Measurements from ENCODE around the gene LYSMD1.
"Not testable (repeated sequence)": the region's sequence is repeated elsewhere in the genome, so short reads cannot be mapped to it uniquely, and the experiment has no call there.

Gene LYSMD1

DNA sequence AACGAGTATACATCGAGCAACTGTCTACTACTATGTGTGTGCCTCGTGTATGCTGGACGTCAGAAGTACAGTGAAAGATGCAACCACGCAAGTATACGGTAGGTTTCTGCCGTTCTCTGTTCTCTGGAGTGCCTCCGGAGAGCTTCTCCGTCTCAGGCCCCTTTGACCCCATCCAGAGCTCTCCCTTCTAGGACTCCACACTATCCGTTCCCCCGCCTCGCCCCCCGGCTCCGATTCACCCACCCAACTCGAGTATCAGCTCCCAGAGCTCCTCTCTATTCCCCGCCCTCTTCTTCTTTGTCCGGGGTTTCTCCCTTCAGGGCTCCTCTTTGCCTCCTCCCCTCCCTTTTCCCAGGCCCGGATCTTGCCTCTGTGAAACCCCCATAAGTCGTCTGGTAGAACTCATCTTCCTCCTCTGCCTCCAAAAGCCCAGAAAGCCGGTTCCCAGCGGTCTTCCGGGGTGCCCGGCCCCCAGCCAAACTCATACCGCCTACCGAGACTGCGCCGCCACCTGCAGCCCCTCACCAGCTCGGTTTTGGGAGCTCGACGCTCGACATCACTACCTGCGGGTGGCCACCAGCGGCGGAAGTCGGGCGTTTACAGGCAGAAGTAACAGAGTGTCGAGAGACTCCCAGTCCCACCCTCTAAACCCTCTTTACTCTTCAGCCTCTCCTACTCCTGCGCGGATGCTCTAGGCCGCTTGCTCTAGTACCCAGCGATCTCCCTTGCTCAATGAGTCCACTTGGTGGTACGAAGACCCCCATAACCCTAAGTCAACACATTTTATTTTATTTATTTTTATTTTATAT lies 24.1 kb upstream of the LYSMD1 start, which contains the start of gene VPS72:
VPS72 (minus strand) TSS at position 561 of the 809 bp plus-strand sequence; CDS start at position 485, 76 bp downstream.
- FAIRE-seq = no peak

DNA sequence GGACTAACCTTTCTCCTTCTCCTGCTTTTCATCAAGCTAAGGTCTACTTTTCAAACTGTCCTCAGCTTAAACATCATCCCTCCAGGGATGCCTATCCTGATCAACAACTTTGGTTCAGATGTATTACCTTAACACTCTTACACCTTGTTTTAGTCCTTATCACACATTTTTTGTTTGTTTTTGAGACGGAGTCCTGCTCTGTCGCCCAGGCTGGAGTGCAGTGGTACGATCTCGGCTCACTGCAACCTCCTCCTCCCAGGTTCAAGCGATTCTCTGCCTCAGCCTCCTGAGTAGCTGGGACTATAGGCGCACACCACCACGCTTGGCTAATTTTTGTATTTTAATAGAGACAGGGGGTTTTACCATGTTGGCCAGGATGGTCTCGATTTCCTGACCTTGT lies 23.0 kb upstream of the LYSMD1 start:
- DNase-seq (ENCODE audit: insufficient read length, low spot score); FAIRE-seq: not testable (repeated sequence)

More for the DNA sequence above, 24.1 kb upstream of the LYSMD1 start, which contains the start of gene VPS72:
- TF ChIP-seq, protein P1, sequence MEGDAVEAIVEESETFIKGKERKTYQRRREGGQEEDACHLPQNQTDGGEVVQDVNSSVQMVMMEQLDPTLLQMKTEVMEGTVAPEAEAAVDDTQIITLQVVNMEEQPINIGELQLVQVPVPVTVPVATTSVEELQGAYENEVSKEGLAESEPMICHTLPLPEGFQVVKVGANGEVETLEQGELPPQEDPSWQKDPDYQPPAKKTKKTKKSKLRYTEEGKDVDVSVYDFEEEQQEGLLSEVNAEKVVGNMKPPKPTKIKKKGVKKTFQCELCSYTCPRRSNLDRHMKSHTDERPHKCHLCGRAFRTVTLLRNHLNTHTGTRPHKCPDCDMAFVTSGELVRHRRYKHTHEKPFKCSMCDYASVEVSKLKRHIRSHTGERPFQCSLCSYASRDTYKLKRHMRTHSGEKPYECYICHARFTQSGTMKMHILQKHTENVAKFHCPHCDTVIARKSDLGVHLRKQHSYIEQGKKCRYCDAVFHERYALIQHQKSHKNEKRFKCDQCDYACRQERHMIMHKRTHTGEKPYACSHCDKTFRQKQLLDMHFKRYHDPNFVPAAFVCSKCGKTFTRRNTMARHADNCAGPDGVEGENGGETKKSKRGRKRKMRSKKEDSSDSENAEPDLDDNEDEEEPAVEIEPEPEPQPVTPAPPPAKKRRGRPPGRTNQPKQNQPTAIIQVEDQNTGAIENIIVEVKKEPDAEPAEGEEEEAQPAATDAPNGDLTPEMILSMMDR (IDR thresholded peaks at IDR 0.05; ENCODE audit: insufficient read depth, missing control alignments) = no peak
- peak; percentile 92 for DNase-seq (ENCODE audit: insufficient read length, low spot score)

DNA sequence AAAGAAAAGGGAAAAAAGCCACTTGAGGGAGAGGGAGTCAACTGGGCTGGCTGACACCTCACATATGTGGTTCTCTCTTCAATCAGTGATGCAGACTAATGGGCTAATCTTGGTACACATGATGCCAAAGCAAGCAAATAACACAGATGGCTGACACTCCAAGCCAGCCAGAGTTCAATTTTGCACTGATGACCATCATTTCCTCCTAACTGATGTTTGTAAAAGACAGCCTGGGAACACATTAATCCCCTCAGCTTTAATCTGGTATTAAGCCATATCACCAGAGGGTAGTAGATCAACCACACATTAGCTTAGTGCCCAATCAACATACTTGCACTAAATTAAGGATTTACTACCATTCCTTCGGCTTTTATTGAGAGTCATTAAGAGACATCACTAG lies 21.5 kb upstream of the LYSMD1 start:
- DNase-seq (ENCODE audit: insufficient read length, low spot score) (peak; percentile 58), FAIRE-seq (peak; percentile 90)

DNA sequence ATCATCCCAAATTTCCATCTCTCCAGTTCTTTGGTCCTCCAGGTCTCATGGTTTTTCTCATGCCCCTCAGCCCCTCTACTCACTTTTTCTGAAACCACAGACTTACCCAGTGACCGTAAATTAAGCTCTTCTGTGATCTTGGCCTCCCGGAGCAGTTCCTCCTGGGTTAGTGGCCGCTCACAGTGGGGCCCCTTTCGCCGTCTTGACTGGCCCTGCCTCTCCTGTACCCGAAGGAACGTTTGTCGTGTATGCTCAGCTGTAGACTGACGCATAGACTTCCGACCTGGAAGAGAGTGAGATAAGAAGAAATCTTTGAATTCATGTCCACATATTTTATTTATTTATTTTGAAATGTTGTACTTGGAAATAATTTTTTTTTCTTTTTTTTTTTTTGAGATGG lies 18.5 kb upstream of the LYSMD1 start:
- TF ChIP-seq, protein P1 (IDR thresholded peaks at IDR 0.05; ENCODE audit: insufficient read depth, missing control alignments) = no peak
- FAIRE-seq (no peak), DNase-seq (ENCODE audit: insufficient read length, low spot score) (no peak)

More for the DNA sequence above, 21.5 kb upstream of the LYSMD1 start:
- TF ChIP-seq, protein P1 (IDR thresholded peaks at IDR 0.05; ENCODE audit: insufficient read depth, missing control alignments) = no peak

DNA sequence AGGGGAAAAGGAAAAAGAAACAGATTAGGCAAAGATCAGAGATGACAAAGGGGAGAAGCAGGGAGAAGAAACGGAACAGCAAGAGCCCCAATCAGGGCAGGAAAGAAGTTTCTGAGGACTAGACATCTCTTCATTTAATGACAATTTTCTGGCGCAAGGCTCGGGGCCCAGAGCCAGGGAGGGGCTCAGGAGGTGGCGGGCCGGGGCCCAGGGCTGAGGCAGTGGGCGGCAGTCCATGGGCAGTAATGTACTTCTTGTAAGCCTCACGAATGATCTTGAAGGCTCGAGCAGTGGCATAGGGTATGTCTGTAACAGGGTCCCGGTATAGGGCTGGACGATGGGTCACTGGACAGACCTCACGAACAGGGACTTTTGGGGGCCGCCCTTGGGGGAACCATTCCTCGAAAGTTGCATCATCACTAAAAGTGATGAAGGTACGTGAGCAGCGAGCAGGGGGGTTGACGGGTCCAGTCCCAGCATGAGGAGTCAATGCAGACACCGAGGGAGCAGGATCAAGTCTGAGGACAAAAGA lies 10.9 kb upstream of the LYSMD1 start:
- DNase-seq (ENCODE audit: insufficient read length, low spot score) = no peak
- TF ChIP-seq, protein P1 (IDR thresholded peaks at IDR 0.05; ENCODE audit: insufficient read depth, missing control alignments) = no peak
- FAIRE-seq = no peak

DNA sequence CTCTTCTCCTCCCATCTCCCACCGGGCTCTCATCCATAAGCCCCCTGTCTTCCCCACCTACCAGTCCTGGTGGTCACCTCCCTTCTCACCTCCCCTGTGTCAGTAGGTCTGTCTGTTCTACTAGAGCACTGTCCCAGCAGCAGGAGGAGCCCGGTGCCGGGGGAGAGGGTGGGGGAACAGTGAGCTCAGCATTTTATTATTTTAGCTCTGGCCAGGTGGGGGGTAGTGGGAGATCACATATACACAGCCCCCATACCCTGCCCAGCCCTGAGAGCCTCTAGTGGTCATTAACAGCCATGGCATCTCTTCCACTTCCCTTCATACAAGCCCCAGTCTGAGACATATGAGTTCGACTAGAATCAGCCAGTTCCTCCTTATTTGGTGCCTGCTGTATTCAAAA lies 10.2 kb upstream of the LYSMD1 start, which contains the start of gene TMOD4:
TMOD4 (minus strand) TSS at position 119 of the 400 bp plus-strand sequence. CDS start 1,106 bp downstream, outside the sequence.
- no peak for DNase-seq (ENCODE audit: insufficient read length, low spot score)
- no peak for FAIRE-seq

DNA sequence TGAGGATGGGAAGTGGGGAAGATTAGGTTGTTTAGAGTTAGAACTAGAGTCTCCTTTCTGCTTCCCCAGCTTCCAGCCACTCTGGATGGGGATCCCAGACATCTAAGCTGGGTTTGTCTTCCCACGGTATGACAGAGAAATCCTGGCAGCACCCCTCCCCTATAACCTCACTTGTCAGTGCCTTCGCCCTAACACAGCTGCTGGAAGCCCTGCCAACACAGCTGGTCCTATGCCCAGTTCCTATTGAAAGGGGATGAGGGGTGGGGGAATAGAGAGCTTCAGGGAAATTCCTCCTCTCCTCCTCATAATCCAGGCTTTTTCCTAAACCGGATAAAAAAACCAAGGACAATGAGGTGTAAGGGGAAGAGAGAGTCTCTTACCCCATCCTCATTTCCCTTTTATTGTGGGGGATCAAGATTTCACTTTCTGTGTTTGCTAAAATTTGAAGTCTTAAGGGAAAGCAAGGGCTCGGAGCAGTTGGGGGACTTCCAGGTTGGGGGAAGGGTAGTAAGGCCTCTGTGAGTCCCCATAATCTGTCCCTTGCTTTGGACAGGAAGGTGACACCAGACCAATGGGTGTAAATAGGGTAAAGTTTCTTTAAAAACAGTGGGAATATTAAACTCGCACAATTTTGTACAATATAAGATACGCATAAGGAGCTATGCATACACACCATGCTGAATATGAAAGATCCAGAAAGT lies 9.5 kb upstream of the LYSMD1 start:
- TF ChIP-seq, protein P1 (IDR thresholded peaks at IDR 0.05; ENCODE audit: insufficient read depth, missing control alignments) = no peak
- FAIRE-seq = no peak
- DNase-seq (ENCODE audit: insufficient read length, low spot score) = no peak

More for the DNA sequence above, 10.2 kb upstream of the LYSMD1 start, which contains the start of gene TMOD4:
- TF ChIP-seq, protein P1 (IDR thresholded peaks at IDR 0.05; ENCODE audit: insufficient read depth, missing control alignments) = peak; percentile 34

Measured in D721Med (cell line).